DND-41 (cell line): ENCODE measurements around the gene C16orf78.

ENCODE experiments used
- EZH2 ChIP-seq: IDR thresholded peaks from 3 replicates; pipeline ENCODE4 v1.6.1; 2012; ENCODE audit warnings: borderline replicate concordance, low read depth, mild to moderate bottlenecking, moderate library complexity, low read length, inconsistent platforms; ENCODE audit not compliant: severe bottlenecking
- TF ChIP-seq, protein P1 (sequence below): IDR thresholded peaks from 2 replicates; pipeline ENCODE4 v1.5.1; 2012; ENCODE audit warnings: borderline replicate concordance, low read length, moderate library complexity, mild to moderate bottlenecking; ENCODE audit not compliant: poor library complexity, severe bottlenecking; ENCODE audit errors: extremely low read depth

DNA sequence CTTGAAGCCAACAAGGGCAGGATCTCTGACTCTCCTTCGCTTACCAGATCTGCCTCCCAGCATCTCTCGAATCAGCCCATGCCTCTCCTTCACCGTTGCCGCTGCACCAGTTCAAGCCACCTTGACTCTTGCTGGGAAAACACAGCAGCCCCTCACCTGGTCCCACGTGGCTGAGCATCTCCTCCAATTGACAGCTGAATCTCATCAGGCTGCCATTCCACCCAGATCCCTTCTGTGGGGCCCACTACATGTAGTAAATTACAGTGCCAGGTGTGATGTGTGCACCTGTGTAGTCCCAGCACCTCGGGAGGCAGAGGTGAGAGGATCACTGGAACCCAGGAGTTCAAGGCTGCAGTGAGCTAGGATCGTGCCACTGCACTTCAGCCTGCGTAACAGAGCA, 37.8 kb upstream of the C16orf78 start:
- TF ChIP-seq, protein P1, sequence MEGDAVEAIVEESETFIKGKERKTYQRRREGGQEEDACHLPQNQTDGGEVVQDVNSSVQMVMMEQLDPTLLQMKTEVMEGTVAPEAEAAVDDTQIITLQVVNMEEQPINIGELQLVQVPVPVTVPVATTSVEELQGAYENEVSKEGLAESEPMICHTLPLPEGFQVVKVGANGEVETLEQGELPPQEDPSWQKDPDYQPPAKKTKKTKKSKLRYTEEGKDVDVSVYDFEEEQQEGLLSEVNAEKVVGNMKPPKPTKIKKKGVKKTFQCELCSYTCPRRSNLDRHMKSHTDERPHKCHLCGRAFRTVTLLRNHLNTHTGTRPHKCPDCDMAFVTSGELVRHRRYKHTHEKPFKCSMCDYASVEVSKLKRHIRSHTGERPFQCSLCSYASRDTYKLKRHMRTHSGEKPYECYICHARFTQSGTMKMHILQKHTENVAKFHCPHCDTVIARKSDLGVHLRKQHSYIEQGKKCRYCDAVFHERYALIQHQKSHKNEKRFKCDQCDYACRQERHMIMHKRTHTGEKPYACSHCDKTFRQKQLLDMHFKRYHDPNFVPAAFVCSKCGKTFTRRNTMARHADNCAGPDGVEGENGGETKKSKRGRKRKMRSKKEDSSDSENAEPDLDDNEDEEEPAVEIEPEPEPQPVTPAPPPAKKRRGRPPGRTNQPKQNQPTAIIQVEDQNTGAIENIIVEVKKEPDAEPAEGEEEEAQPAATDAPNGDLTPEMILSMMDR, result no peak
- TF ChIP-seq EZH2, result no peak
